Measurements from ENCODE around the gene TTLL11.

DNA sequence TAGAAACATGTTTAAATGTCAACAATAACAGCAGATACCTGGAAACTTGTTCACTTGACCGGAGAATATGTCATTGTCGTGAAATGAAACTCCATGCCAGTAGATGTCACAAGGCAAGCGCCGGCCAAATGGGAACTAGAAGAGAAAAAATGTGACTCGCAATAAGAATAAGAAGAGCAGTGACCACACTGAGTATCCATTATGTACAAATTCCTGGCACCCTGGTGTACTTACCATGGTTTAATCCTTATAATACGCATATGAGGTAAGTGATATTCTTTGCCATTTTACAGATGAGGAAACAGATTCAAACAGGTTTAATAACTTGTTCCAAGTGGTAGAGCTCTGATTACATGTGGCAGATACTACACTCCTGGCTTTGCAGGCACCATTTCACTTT lies 53.9 kb downstream of the TTLL11 start:
- TF ChIP-seq CTCF (conservative IDR thresholded peaks at IDR 0.05) (no peak), ZFX (IDR thresholded peaks at IDR 0.05) (no peak)

All from C4-2B (cell line).